B cell (primary cell): ENCODE measurements around the gene CABLES2. TPM values are rescaled to one million over a fixed set of nuclear protein-coding genes. Genes with fewer than 3 reads are reported as not detected.

Source experiments
- ATAC-seq: fragments of 200-7000 bp; cut with Tn5 transposase; one replicate; pipeline ENCODE4 v1.10.0; 2021; ENCODE audit warnings: low read depth, mild to moderate bottlenecking, moderate number of reproducible peaks, moderate library complexity
- CTCF ChIA-PET: fragments of 350-600 bp; sonication (Branson Sonifier 250); formaldehyde crosslinking; loops from one replicate; lab custom pipeline; 2021; ENCODE audit warnings: antibody characterized with exemption, inconsistent platforms; lab: Charles Lee
- POLR2A ChIA-PET: fragments of 350-600 bp; sonication (Branson Sonifier 250); formaldehyde crosslinking; loops from one replicate; lab custom pipeline; 2021; ENCODE audit warnings: antibody characterized with exemption; lab: Charles Lee
- DNase-seq: peaks from one replicate; pipeline ENCODE4 v3.0.0; 2013
- H2AFZ ChIP-seq: 2 replicates; pipeline ENCODE4 v1.6.1; 2012; ENCODE audit warnings: mild to moderate bottlenecking, low read depth, low read length; ENCODE audit not compliant: insufficient read depth, poor library complexity, severe bottlenecking
- H3K27ac ChIP-seq, 2 donors: 1 replicate in 1 of 2; 2 replicates in 1 of 2; pipeline ENCODE4 v1.5.1; 2012 to 2013; ENCODE audit warnings: low read length in 2 of 2, mild to moderate bottlenecking in 2 of 2, moderate library complexity in 1 of 2
- H3K27me3 ChIP-seq, 4 experiments: fragments of 200-600 bp in 1 of 4; sonication (generic) in 1 of 4; replicated peaks in 1 of 4; 1 replicate in 2 of 4; 2 replicates in 2 of 4; pipeline versions ENCODE4 v1.6.1 to v1.7.0; 2013 to 2016; ENCODE audit warnings: low read length in 3 of 4, mild to moderate bottlenecking in 2 of 4, mixed read lengths in 1 of 4, moderate library complexity in 1 of 4; ENCODE audit not compliant: insufficient read depth in 4 of 4, control insufficient read depth in 3 of 4; ENCODE audit errors: control extremely low read depth in 1 of 4
- H3K36me3 ChIP-seq, 2 experiments: replicated peaks in 1 of 2; 1 replicate in 1 of 2; 2 replicates in 1 of 2; pipeline versions ENCODE4 v1.6.1 to v1.7.1; 2013; ENCODE audit warnings: low read length in 1 of 2; ENCODE audit not compliant: insufficient read depth in 2 of 2, control insufficient read depth in 1 of 2; ENCODE audit errors: control extremely low read depth in 1 of 2, extremely low read depth in 1 of 2
- H3K4me1 ChIP-seq, 2 donors: fragments of 200-600 bp in 1 of 2; sonication (generic) in 1 of 2; 1 replicate in 1 of 2; 2 replicates in 1 of 2; pipeline versions ENCODE4 v1.5.1 to v1.6.1; 2013 to 2017; ENCODE audit warnings: low read length in 2 of 2; ENCODE audit not compliant: control insufficient read depth in 2 of 2, insufficient read depth in 2 of 2
- H3K4me2 ChIP-seq: replicated peaks from 2 replicates; pipeline ENCODE3; 2012; ENCODE audit warnings: mild to moderate bottlenecking, low read depth, low read length; ENCODE audit not compliant: poor library complexity, severe bottlenecking
- H3K4me3 ChIP-seq, 5 experiments: fragments of 200-600 bp in 1 of 5; sonication (generic) in 1 of 5; 1 replicate in 3 of 5; 2 replicates in 2 of 5; pipeline versions ENCODE4 v1.5.1 to v1.7.0; 2011 to 2016; ENCODE audit warnings: low read length in 4 of 5, mild to moderate bottlenecking in 4 of 5, low read depth in 2 of 5, control low read depth in 1 of 5, moderate library complexity in 1 of 5; ENCODE audit not compliant: insufficient read depth in 1 of 5; ENCODE audit errors: control extremely low read depth in 1 of 5, extremely low read depth in 1 of 5
- H3K79me2 ChIP-seq: fragments of 200-600 bp; sonication (generic); one replicate; pipeline ENCODE4 v1.6.0; 2016; ENCODE audit warnings: low read length; ENCODE audit not compliant: control insufficient read depth, insufficient read depth
- H3K9ac ChIP-seq: fragments of 200-600 bp; sonication (generic); 2 replicates; pipeline ENCODE4 v1.6.1; 2017; ENCODE audit warnings: mild to moderate bottlenecking, low read length, moderate library complexity
- H3K9me3 ChIP-seq, 3 donors: one replicate each; pipeline versions ENCODE4 v1.6.1 to v1.7.1; 2013; ENCODE audit warnings: low read length in 2 of 3; ENCODE audit not compliant: control insufficient read depth in 2 of 3, insufficient read depth in 1 of 3; ENCODE audit errors: control extremely low read depth in 1 of 3
- H4K20me1 ChIP-seq: 2 replicates; pipeline ENCODE4 v1.6.0; 2012; ENCODE audit warnings: mild to moderate bottlenecking, low read length; ENCODE audit not compliant: insufficient read depth, control insufficient read depth, poor library complexity, severe bottlenecking
- H3K27ac Mint-ChIP-seq: one replicate; pipeline ENCODE4 v1.8.0; 2021; ENCODE audit warnings: mixed read lengths
- H3K27me3 Mint-ChIP-seq: one replicate; pipeline ENCODE4 v1.8.0; 2021; ENCODE audit warnings: mixed read lengths
- H3K4me1 Mint-ChIP-seq: one replicate; pipeline ENCODE4 v1.8.0; 2021; ENCODE audit warnings: mixed read lengths
- H3K4me3 Mint-ChIP-seq: one replicate; pipeline ENCODE4 v1.8.0; 2021; ENCODE audit warnings: mixed read lengths
- H3K9me3 Mint-ChIP-seq: one replicate; pipeline ENCODE4 v1.8.0; 2022; ENCODE audit warnings: mixed read lengths; ENCODE audit not compliant: insufficient read depth
- EZH2 ChIP-seq: IDR thresholded peaks from 2 replicates; pipeline ENCODE4 v1.6.1; 2012; ENCODE audit warnings: borderline replicate concordance, low read depth, mild to moderate bottlenecking, moderate library complexity, low read length; ENCODE audit not compliant: insufficient read depth, poor library complexity, severe bottlenecking
- WGBS: methylation state at CpG from one replicate; pipeline ENCODE4 v1.1.5; 2013; ENCODE audit warnings: missing lambda C conversion rate; ENCODE audit not compliant: insufficient coverage; 5-methylcytosine and 5-hydroxymethylcytosine counted together
- intact Hi-C: fragments of 100-400 bp; cut with micrococcal nuclease; formaldehyde crosslinking; loops from one replicate; pipeline ENCODE4 v1.10.0; 2022
- polyA plus RNA-seq: library from polyadenylated mRNA; depleted of rRNA; stranded (reverse); fragments of >200 nt; gene quantifications from 2 replicates; pipeline ENCODE4 v1.2.3, GENCODE V29; 2012
- total RNA-seq, 2 donors: library from RNA; stranded (reverse); fragments of 120-200 nt in 1 of 2; gene quantifications; 1 replicate in 1 of 2; 2 replicates in 1 of 2; pipeline versions ENCODE4 v1.2.3 to v1.2.4, GENCODE V29; 2013 to 2022
- TF ChIP-seq, protein P1 (sequence below): fragments of 200-600 bp; IDR thresholded peaks from one replicate; pipeline ENCODE4 v1.8.0; 2022; ENCODE audit warnings: antibody characterized with exemption, mild to moderate bottlenecking

CABLES2 gene
- total and polyA plus RNA-seq, 2 donors (not counting 1 experiment from before 2014, with no cell fraction given): 4.8 to 8.2 TPM

DNA sequence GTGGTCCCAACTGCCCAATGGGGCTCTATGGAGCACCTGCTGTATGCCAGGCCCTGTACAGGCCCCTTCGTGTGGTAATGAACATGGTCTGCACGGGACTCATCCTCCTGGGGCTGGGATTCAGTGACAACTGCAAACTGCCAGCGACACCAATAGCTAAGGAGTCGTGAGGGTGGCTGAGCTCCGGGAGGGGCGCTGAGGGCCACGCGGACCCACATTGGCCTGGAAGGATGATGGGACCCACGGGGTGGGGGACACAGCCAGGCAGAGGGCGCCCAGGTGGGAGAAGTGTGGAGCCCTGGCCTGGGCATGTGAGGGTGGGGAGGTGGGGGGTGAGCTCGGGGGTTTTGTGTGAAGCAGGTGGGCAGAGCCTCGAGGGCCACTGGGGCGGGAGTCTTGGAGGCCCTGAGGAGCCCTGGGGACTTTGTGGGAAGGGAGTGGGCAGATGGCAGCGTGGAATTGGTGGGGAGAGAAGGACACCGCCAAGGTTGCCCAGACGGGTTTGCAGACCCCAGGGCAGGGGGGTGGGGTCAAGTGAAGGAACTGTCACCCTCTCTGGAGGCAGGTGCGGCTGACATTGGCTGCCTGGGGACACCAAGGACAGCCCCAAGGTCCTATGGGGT lies 46.2 kb upstream of the CABLES2 start:
- Mint-ChIP-seq H3K9me3 (no peaks in the 10 kb centered on the region), H3K4me1 (no peaks in the 10 kb centered on the region), H3K4me3 (no peak overlapping the region), H3K27ac (no peak overlapping the region), H3K27me3 (peaks cover 15% of the 10 kb centered on the region)
- Histone ChIP-seq H3K4me1 (no peaks in the 10 kb centered on the region), H3K9ac (no peak overlapping the region), H3K4me3 (no peak overlapping the region), H4K20me1 (no peaks in the 10 kb centered on the region), H2AFZ (no peak overlapping the region), H3K4me2 (no peak overlapping the region), H3K36me3 (no peaks in the 10 kb centered on the region), H3K79me2 (no peaks in the 10 kb centered on the region), H3K27ac (no peak overlapping the region), H3K9me3 (no peaks in the 10 kb centered on the region), H3K27me3 (no peaks in the 10 kb centered on the region)
- intact Hi-C loops: no loop called here
- no peak for DNase-seq
- ChIA-PET POLR2A (no interaction called here), CTCF (no interaction called here)
- no peak for TF ChIP-seq EZH2
- TF ChIP-seq, protein P1, sequence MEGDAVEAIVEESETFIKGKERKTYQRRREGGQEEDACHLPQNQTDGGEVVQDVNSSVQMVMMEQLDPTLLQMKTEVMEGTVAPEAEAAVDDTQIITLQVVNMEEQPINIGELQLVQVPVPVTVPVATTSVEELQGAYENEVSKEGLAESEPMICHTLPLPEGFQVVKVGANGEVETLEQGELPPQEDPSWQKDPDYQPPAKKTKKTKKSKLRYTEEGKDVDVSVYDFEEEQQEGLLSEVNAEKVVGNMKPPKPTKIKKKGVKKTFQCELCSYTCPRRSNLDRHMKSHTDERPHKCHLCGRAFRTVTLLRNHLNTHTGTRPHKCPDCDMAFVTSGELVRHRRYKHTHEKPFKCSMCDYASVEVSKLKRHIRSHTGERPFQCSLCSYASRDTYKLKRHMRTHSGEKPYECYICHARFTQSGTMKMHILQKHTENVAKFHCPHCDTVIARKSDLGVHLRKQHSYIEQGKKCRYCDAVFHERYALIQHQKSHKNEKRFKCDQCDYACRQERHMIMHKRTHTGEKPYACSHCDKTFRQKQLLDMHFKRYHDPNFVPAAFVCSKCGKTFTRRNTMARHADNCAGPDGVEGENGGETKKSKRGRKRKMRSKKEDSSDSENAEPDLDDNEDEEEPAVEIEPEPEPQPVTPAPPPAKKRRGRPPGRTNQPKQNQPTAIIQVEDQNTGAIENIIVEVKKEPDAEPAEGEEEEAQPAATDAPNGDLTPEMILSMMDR: no peak
- ATAC-seq: no peak
- WGBS: 77% methylated on average over 16 of the region's 17 CpGs

DNA sequence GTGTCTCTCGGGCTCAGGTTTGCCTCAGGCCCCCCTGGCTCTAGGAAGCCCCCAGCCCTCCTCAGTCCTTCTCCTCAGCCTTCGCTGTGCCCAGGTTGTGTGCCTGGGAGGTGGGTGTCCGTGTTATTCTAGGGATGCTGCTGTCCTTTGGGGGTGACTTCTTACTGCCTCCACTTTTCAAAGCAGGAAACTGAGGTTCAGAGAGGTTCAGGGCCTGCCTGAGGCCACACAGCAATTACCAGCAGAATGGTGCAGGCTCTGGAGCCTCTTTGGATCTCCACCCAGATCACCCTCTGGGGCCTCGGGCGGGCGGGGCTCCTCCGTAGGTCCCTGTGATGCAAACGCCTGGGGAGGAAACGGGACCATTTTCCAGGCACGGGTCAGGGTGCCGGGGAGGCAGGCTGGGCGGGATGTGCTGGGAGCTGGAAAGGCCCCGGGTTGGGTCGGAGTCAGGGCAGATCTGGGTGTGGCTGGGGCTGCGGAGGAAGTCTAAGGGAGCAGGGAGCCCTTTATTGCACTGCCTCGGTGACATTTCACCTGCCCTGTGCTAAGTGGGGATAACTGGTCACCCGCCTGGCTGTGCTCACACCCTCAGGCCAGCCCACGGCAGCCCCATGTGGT lies 45.5 kb upstream of the CABLES2 start:
- Mint-ChIP-seq H3K27ac (no peak overlapping the region), H3K4me1 (no peaks in the 10 kb centered on the region), H3K27me3 (peaks cover 16% of the 10 kb centered on the region), H3K9me3 (no peaks in the 10 kb centered on the region), H3K4me3 (no peak overlapping the region)
- 73% methylated on average over 13 of the region's 18 CpGs for WGBS
- intact Hi-C loops: no loop called here
- ChIA-PET CTCF (no interaction called here), POLR2A (no interaction called here)
- H3K4me1 ChIP-seq: no peaks in the 10 kb centered on the region
- no peaks in the 10 kb centered on the region for H3K27me3 ChIP-seq
- ATAC-seq: no peak
- TF ChIP-seq EZH2: no peak
- TF ChIP-seq, protein P1: no peak
- no peak for DNase-seq
- H3K79me2 ChIP-seq: no peaks in the 10 kb centered on the region
- no peak overlapping the region for H3K9ac ChIP-seq
- H2AFZ ChIP-seq: no peak overlapping the region
- no peak overlapping the region for H3K4me3 ChIP-seq
- H3K36me3 ChIP-seq: no peaks in the 10 kb centered on the region
- no peaks in the 10 kb centered on the region for H4K20me1 ChIP-seq
- no peak overlapping the region for H3K4me2 ChIP-seq
- H3K9me3 ChIP-seq: no peaks in the 10 kb centered on the region
- H3K27ac ChIP-seq: no peak overlapping the region
